ENCODE data around the gene CPD. TPM values are rescaled to one million over a fixed set of nuclear protein-coding genes. Genes with fewer than 3 reads are reported as not detected.

Gene CPD
- total RNA-seq, 3 donors from 2014 or later (not counting 1 experiment from before 2014, with no cell fraction given): 67.3 to 94.5 (median 85.9) TPM

DNA sequence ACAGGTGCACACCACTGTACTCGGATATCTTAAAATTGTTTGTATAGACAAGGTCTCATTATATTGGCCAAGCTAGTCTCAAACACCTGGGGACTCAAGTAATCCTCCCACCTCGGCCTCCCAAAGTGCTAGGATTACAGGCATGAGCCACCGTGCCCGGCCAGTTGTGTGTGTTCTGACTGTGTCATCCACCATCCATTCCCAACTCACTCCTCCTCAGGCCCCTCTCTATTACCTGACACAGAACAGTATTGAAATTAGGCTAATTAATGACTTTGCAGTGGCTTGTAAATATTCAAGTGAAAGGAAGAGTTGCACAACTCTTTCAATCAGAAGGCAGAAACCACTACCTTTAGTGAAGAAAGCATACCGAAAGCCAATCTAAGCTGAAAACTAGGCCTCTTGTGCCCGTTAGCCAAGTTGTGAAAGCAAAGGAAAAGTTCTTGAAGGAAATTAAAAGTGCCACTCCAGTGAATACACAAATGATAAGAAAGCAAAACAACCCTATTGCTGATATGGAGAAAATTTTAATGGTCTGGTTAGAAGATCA lies 127.2 kb downstream of the CPD start:
- peak overlapping the region; percentile 8 to 27 for H3K27ac Mint-ChIP-seq
- no peaks in the 10 kb centered on the region for H3K36me3 Mint-ChIP-seq

DNA sequence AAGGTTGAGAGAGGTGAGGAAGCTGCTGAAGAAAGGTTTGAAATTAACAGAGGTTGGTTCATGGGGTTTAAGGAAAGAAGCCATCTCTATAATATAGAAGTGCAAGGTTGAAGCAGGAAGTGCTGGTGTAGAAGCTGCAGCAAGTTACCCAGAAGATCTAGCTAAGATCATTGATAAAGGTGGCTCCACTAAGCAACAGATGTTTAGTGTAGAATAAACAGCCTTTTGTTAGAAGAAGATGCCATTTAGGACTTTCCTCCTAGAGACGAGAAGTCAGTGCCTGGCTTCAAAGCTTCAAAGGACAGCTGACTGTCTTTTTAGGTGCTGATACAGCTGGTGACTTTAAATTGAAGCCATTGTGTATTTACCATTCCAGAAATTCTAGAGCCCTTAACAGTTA lies 127.8 kb downstream of the CPD start:
- Mint-ChIP-seq H3K36me3 (no peaks in the 10 kb centered on the region), H3K27me3 (ENCODE audit: low read depth in 2 of 2) (no peaks in the 10 kb centered on the region), H3K9me3 (no peaks in the 10 kb centered on the region), H3K4me3 (no peak overlapping the region), H3K27ac (peak overlapping the region; percentile 8 to 27), H3K4me1 (peaks cover 0 to 8% of the 10 kb centered on the region in 2 donors)
- no peak for ATAC-seq
- Histone ChIP-seq H3K27me3 (ENCODE audit: control insufficient read depth, insufficient read depth, low read length) (no peaks in the 10 kb centered on the region), H3K36me3 (ENCODE audit: control insufficient read depth, insufficient read depth, low read length) (peaks cover 44% of the 10 kb centered on the region), H3K9me3 (ENCODE audit: control insufficient read depth, insufficient read depth, low read length) (no peaks in the 10 kb centered on the region), H3K4me3 (ENCODE audit: low read length) (no peak overlapping the region), H3K4me1 (ENCODE audit: control insufficient read depth, insufficient read depth, low read length) (no peaks in the 10 kb centered on the region), H3K27ac (ENCODE audit: low read length) (no peak overlapping the region)
- intact Hi-C loops (cut with micrococcal nuclease): no loop called here
- DNase-seq: peak in 1 of 2 donors; percentile 11
- WGBS (ENCODE audit: insufficient coverage): 70% methylated on average over 1 of the region's 1 CpG
- TF ChIP-seq, protein P1, sequence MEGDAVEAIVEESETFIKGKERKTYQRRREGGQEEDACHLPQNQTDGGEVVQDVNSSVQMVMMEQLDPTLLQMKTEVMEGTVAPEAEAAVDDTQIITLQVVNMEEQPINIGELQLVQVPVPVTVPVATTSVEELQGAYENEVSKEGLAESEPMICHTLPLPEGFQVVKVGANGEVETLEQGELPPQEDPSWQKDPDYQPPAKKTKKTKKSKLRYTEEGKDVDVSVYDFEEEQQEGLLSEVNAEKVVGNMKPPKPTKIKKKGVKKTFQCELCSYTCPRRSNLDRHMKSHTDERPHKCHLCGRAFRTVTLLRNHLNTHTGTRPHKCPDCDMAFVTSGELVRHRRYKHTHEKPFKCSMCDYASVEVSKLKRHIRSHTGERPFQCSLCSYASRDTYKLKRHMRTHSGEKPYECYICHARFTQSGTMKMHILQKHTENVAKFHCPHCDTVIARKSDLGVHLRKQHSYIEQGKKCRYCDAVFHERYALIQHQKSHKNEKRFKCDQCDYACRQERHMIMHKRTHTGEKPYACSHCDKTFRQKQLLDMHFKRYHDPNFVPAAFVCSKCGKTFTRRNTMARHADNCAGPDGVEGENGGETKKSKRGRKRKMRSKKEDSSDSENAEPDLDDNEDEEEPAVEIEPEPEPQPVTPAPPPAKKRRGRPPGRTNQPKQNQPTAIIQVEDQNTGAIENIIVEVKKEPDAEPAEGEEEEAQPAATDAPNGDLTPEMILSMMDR (IDR thresholded peaks at IDR 0.05): no peak

More for the DNA sequence above, 127.2 kb downstream of the CPD start:
- no peaks in the 10 kb centered on the region for H3K27me3 ChIP-seq (ENCODE audit: control insufficient read depth, insufficient read depth, low read length)
- no peak overlapping the region for H3K4me3 ChIP-seq (ENCODE audit: low read length)
- intact Hi-C loops (cut with micrococcal nuclease): no loop called here
- Mint-ChIP-seq H3K9me3 (no peaks in the 10 kb centered on the region), H3K27me3 (ENCODE audit: low read depth in 2 of 2) (no peaks in the 10 kb centered on the region), H3K4me1 (peaks cover 0 to 8% of the 10 kb centered on the region in 2 donors), H3K4me3 (no peak overlapping the region)
- TF ChIP-seq, protein P1 (IDR thresholded peaks at IDR 0.05): no peak
- DNase-seq (no peak), ATAC-seq (no peak)
- H3K36me3 ChIP-seq (ENCODE audit: control insufficient read depth, insufficient read depth, low read length): peaks cover 46% of the 10 kb centered on the region
- H3K27ac ChIP-seq (ENCODE audit: low read length): no peak overlapping the region
- no peaks in the 10 kb centered on the region for H3K9me3 ChIP-seq (ENCODE audit: control insufficient read depth, insufficient read depth, low read length)
- WGBS (ENCODE audit: insufficient coverage): 95% methylated on average over 4 of the region's 6 CpGs
- H3K4me1 ChIP-seq (ENCODE audit: control insufficient read depth, insufficient read depth, low read length): no peaks in the 10 kb centered on the region

DNA sequence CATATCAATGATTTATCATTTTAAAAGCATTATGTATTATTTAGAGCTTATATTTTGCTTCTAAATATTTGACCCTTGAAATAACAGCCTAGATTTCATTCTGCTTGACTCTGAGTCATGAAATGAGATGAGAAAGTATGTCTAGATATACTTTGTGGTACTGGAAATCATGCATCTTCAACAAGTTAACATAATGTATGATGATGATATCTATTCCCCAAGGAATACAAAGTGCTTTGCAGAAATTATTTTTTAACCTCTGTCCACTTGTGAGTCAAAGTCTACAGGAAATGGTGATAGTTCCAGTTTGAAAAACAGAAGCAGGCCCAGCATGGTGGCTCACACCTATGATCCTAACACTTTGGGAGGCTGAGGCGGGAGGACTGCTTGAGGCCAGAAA lies 134.6 kb downstream of the CPD start:
- H3K9me3 ChIP-seq (ENCODE audit: control insufficient read depth, insufficient read depth, low read length): no peaks in the 10 kb centered on the region
- no peaks in the 10 kb centered on the region for H3K27me3 Mint-ChIP-seq (ENCODE audit: low read depth in 2 of 2)
- ATAC-seq: no peak
- H3K36me3 ChIP-seq (ENCODE audit: control insufficient read depth, insufficient read depth, low read length): peaks cover 26% of the 10 kb centered on the region
- H3K4me3 ChIP-seq (ENCODE audit: low read length): no peak overlapping the region
- H3K4me1 Mint-ChIP-seq: peaks cover 0 to 7% of the 10 kb centered on the region in 2 donors
- H3K27ac Mint-ChIP-seq: no peak overlapping the region
- intact Hi-C loops (cut with micrococcal nuclease): no loop called here
- no peak overlapping the region for H3K27ac ChIP-seq (ENCODE audit: low read length)
- no peak for DNase-seq
- H3K9me3 Mint-ChIP-seq: no peaks in the 10 kb centered on the region
- no peaks in the 10 kb centered on the region for H3K4me1 ChIP-seq (ENCODE audit: control insufficient read depth, insufficient read depth, low read length)
- no peak overlapping the region for H3K4me3 Mint-ChIP-seq
- no peaks in the 10 kb centered on the region for H3K27me3 ChIP-seq (ENCODE audit: control insufficient read depth, insufficient read depth, low read length)
- TF ChIP-seq, protein P1 (IDR thresholded peaks at IDR 0.05): no peak
- WGBS (ENCODE audit: insufficient coverage): 95% methylated on average over 1 of the region's 1 CpG
- H3K36me3 Mint-ChIP-seq: no peaks in the 10 kb centered on the region
